ENCODE measurements around the gene SRM.

SRM gene

GRCh38 chr1:11012260-11013159, 47.3 kb downstream of the SRM start, which contains the start of gene TARDBP:
Gene TARDBP, plus strand, starts transcription at chr1:11012654. Its CDS starts 1,074 bp downstream, at chr1:11013728.
- peak; percentile 84 to 87 for ATAC-seq

Data from activated CD4-positive, CD25-positive, alpha-beta regulatory T cell treated with anti-CD3 and anti-CD28 coated beads, Interleukin-2, amount 50 U/mL, for 24 hours (primary cell).